Measurements from ENCODE around the gene PTPRJ. TPM values are rescaled to one million over a fixed set of nuclear protein-coding genes. Genes with fewer than 3 reads are reported as not detected.

The PTPRJ gene
- total RNA-seq, 1 donor = 6.6 TPM

- peak; percentile 27 for DNase-seq (ENCODE audit: low read depth)
- no peak overlapping the region for H3K4me3 ChIP-seq (ENCODE audit: low read depth, low read length)
- no peak for TF ChIP-seq CTCF (IDR thresholded peaks at IDR 0.05; ENCODE audit: insufficient read depth, low read length)
Measured at GRCh38 chr11:48047616-48048015, 67.3 kb downstream of the PTPRJ start.

- DNase-seq (ENCODE audit: low read depth) = no peak
- no peak for TF ChIP-seq CTCF (IDR thresholded peaks at IDR 0.05; ENCODE audit: insufficient read depth, low read length)
- no peak overlapping the region for H3K4me3 ChIP-seq (ENCODE audit: low read depth, low read length)
Measured at GRCh38 chr11:48049036-48049435, 68.7 kb downstream of the PTPRJ start.

GRCh38 chr11:48050304-48050703 is 69.9 kb downstream of the PTPRJ start:
- TF ChIP-seq CTCF (IDR thresholded peaks at IDR 0.05; ENCODE audit: insufficient read depth, low read length) = no peak
- no peak for DNase-seq (ENCODE audit: low read depth)
- H3K4me3 ChIP-seq (ENCODE audit: low read depth, low read length) = no peak overlapping the region

- H3K4me3 ChIP-seq (ENCODE audit: low read depth, low read length) = no peak overlapping the region
Measured at GRCh38 chr11:48051217-48051830, 71.0 kb downstream of the PTPRJ start.

GRCh38 chr11:48052183-48053044 is 72.1 kb downstream of the PTPRJ start:
- TF ChIP-seq CTCF (IDR thresholded peaks at IDR 0.05; ENCODE audit: insufficient read depth, low read length) = no peak
- peak; percentile 67 for DNase-seq (ENCODE audit: low read depth)
- H3K4me3 ChIP-seq (ENCODE audit: low read depth, low read length) = no peak overlapping the region

More at GRCh38 chr11:48051217-48051830, 71.0 kb downstream of the PTPRJ start:
- no peak for DNase-seq (ENCODE audit: low read depth)
- TF ChIP-seq CTCF (IDR thresholded peaks at IDR 0.05; ENCODE audit: insufficient read depth, low read length) = no peak

- TF ChIP-seq CTCF (IDR thresholded peaks at IDR 0.05; ENCODE audit: insufficient read depth, low read length) = no peak
- no peak for DNase-seq (ENCODE audit: low read depth)
- H3K4me3 ChIP-seq (ENCODE audit: low read depth, low read length) = no peak overlapping the region
Measured at GRCh38 chr11:48054994-48055291, 74.6 kb downstream of the PTPRJ start.

All from fibroblast of the aortic adventitia (primary cell).